Epithelial cell of esophagus (primary cell): Measurements from ENCODE around the gene CES4A.
A peak's percentile ranks its signal among the peaks of the same experiment; 100 is the strongest.

ENCODE experiments used
- DNase-seq: peaks from one replicate; pipeline ENCODE4 v3.0.0; 2010; ENCODE audit warnings: low read depth
- H3K4me3 ChIP-seq: 2 replicates; pipeline ENCODE4 v1.5.1; 2011; ENCODE audit warnings: mild to moderate bottlenecking, low read length, control low read depth
- CTCF ChIP-seq: IDR thresholded peaks from 2 replicates; pipeline ENCODE4 v1.5.1; 2011; ENCODE audit warnings: low read depth, mild to moderate bottlenecking, low read length, control low read depth, inconsistent platforms; ENCODE audit not compliant: insufficient read depth; ENCODE audit errors: missing control alignments

Gene CES4A

GRCh38 chr16:66958857-66959703, 29.3 kb upstream of the CES4A start:
- H3K4me3 ChIP-seq: no peak overlapping the region
- no peak for TF ChIP-seq CTCF
- DNase-seq: no peak

GRCh38 chr16:66959704-66960161, 28.7 kb upstream of the CES4A start:
- no peak for DNase-seq
- H3K4me3 ChIP-seq: no peak overlapping the region
- TF ChIP-seq CTCF: no peak

GRCh38 chr16:66960270-66960669, 28.1 kb upstream of the CES4A start:
- TF ChIP-seq CTCF: no peak
- no peak overlapping the region for H3K4me3 ChIP-seq

GRCh38 chr16:66961065-66961744, 27.2 kb upstream of the CES4A start, which contains the start of gene CES3:
CES3 (plus strand) TSS chr16:66961266; CDS start chr16:66961308, 42 bp downstream.
- no peak within 1 kb of the TSS for H3K4me3 ChIP-seq
- peak; percentile 80 for TF ChIP-seq CTCF
- peak; percentile 71 for DNase-seq

More at GRCh38 chr16:66960270-66960669, 28.1 kb upstream of the CES4A start:
- no peak for DNase-seq

DNA sequence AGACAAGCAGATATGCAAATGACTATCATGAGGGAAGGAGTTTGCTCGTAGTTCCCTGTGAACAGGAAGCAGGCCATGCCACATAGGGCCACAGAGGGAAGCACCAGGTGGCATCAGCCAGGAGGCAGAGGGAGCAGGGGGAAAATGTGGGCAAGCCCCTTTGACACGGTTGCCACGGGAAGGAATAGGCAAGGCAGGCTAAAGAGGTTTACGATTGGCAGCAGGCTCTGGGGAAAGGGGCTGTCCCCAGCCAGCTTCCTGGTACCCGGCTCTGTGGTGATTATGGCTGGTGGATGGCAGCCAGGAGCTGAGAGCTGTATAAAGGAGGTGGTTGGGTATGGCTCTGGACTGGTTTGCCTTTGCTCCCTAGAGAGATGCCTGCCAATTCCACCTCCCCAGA, 26.5 kb upstream of the CES4A start:
- no peak for DNase-seq
- no peak for TF ChIP-seq CTCF
- no peak overlapping the region for H3K4me3 ChIP-seq

- DNase-seq: no peak
- H3K4me3 ChIP-seq: no peak overlapping the region
- TF ChIP-seq CTCF: no peak
Observed at GRCh38 chr16:66964049-66964448, 24.3 kb upstream of the CES4A start.
